GM21786 (cell line): Measurements from ENCODE around the gene GALNT1.

Experiments
- ATAC-seq: cut with Tn5 transposase; IDR thresholded peaks from one replicate; pipeline ENCODE4 v1.9.1; 2021; ENCODE audit not compliant: unreplicated experiment

GALNT1 gene

GRCh38 chr18:35581898-35582641 lies 530 bp downstream of the GALNT1 start:
- ATAC-seq = no peak

- no peak for ATAC-seq
Observed at GRCh38 chr18:35582899-35583558, 1.5 kb downstream of the GALNT1 start.

- no peak for ATAC-seq
Observed at GRCh38 chr18:35584735-35585134, 3.2 kb downstream of the GALNT1 start.

GRCh38 chr18:35585608-35586007 lies 4.1 kb downstream of the GALNT1 start:
- ATAC-seq = no peak

- no peak for ATAC-seq
Observed at GRCh38 chr18:35588122-35588521, 6.6 kb downstream of the GALNT1 start.

- no peak for ATAC-seq
Observed at GRCh38 chr18:35588995-35589394, 7.5 kb downstream of the GALNT1 start.

- ATAC-seq = no peak
Observed at GRCh38 chr18:35589546-35589945, 8.0 kb downstream of the GALNT1 start.

GRCh38 chr18:35590935-35591334 lies 9.4 kb downstream of the GALNT1 start:
- ATAC-seq = no peak

- ATAC-seq = peak; percentile 99
Observed at GRCh38 chr18:35592298-35592697, 10.8 kb downstream of the GALNT1 start.

- ATAC-seq = no peak
Observed at GRCh38 chr18:35593859-35594258, 12.3 kb downstream of the GALNT1 start.

- ATAC-seq = no peak
Observed at GRCh38 chr18:35597758-35598157, 16.2 kb downstream of the GALNT1 start.

- no peak for ATAC-seq
Observed at GRCh38 chr18:35602193-35602820, 20.8 kb downstream of the GALNT1 start.

GRCh38 chr18:35603008-35603407 lies 21.5 kb downstream of the GALNT1 start:
- ATAC-seq = no peak

GRCh38 chr18:35603528-35603927 lies 22.0 kb downstream of the GALNT1 start:
- no peak for ATAC-seq

- no peak for ATAC-seq
Observed at GRCh38 chr18:35604369-35604768, 22.8 kb downstream of the GALNT1 start.

- no peak for ATAC-seq
Observed at GRCh38 chr18:35605686-35606417, 24.3 kb downstream of the GALNT1 start.

- no peak for ATAC-seq
Observed at GRCh38 chr18:35609236-35609635, 27.7 kb downstream of the GALNT1 start.

- no peak for ATAC-seq
Observed at GRCh38 chr18:35610089-35610488, 28.5 kb downstream of the GALNT1 start.

- no peak for ATAC-seq
Observed at GRCh38 chr18:35610724-35611123, 29.2 kb downstream of the GALNT1 start.

GRCh38 chr18:35611518-35611917 lies 30.0 kb downstream of the GALNT1 start:
- ATAC-seq = no peak

GRCh38 chr18:35616074-35616473 lies 34.5 kb downstream of the GALNT1 start:
- ATAC-seq = no peak
